Activated CD4-positive, alpha-beta T cell treated with anti-CD3 and anti-CD28 coated beads, Interleukin-2, amount 50 U/mL, for 4 hours (primary cell): ENCODE measurements around the gene ARID4B.

ENCODE experiments used
- DNase-seq, 2 experiments: peaks; one replicate each; pipeline ENCODE4 v3.0.0-alpha.2; 2020

Gene ARID4B

GRCh38 chr1:235124111-235124510 is 203.9 kb downstream of the ARID4B start:
- DNase-seq = no peak

DNA sequence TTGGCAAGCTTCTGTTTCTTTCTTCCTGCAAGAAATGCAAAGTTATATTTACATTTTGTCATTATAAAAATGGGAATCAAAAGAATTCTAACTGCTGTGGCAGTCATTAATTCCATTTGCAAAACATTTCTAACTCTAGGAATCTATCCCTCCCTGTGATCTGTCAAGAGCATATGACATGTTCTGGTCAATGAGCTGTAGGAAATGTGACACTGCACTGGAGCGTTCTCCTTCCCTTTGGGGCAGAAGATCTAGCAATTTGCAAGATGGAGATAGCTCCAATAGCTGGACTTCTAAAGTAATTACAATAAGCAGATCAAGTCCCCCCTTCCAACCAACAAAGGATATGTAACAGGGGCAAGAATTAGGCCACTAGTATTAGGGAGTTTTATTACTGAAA is 205.6 kb downstream of the ARID4B start:
- no peak for DNase-seq
